HEK293T (cell line): Measurements from ENCODE around the gene RGMB.

ENCODE experiments used
- FOXA1 ChIP-seq: fragments of 450-650 bp; IDR thresholded peaks from 2 replicates; pipeline ENCODE4 v1.6.1; 2016; ENCODE audit warnings: mild to moderate bottlenecking
- FOXK2 ChIP-seq: fragments of 450-650 bp; IDR thresholded peaks from 2 replicates; pipeline ENCODE4 v1.6.1; 2016; ENCODE audit warnings: mild to moderate bottlenecking
- L3MBTL2 ChIP-seq: fragments of 450-650 bp; conservative IDR thresholded peaks from 2 replicates; pipeline ENCODE4 v1.6.1; 2016; ENCODE audit warnings: mild to moderate bottlenecking
- TARDBP ChIP-seq: fragments of 450-650 bp; IDR thresholded peaks from 2 replicates; pipeline ENCODE4 v1.6.1; 2016

GRCh38 chr5:98786191-98786853 lies 12.9 kb downstream of the RGMB start:
- TF ChIP-seq FOXK2 (no peak), TARDBP (no peak), FOXA1 (no peak), L3MBTL2 (no peak)
